HG03442 (cell line): ENCODE data around the gene APOB.
"Not testable (repeated sequence)": the region's sequence is repeated elsewhere in the genome, so short reads cannot be mapped to it uniquely, and the experiment has no call there.

Source experiments
- ATAC-seq: cut with Tn5 transposase; IDR thresholded peaks from one replicate; pipeline ENCODE4 v1.9.1; 2021; ENCODE audit warnings: mild to moderate bottlenecking, moderate library complexity; ENCODE audit not compliant: unreplicated experiment

APOB gene

DNA sequence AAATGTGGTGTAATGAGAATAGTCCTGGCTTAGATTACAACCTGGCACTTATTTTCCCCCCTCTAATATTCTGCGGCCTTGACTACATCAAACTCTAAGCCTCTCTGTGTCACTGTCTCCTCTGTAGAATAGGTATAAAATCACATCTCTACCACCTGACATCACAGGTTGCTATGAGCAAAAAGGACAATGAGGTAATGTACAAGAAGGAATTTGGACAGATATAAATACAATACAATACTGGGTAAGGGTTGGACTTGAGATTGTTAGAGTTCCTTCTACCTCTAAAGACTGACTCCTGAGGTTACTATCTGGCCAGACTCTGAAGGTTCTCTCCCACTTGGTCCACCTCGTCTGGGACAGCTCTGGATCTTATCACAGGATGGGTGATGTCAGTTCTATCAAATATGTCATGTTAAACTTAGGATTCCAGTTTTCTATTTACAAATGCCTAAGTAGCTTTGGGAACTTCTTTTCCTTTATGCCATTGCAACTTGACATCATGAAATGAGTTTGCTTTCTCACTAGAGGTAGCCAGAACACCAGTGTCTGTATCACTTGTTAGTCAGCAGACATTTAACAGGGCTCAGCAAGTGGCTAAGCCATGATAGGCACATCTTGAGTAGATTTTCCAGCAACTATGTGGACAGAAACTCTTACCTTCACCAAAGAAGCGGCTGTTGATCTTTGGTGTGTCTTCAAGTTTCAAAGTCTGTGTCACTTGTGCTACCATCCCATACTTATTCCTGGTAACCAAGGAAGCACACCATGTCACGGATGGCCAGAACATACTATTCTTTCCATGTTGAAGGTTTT lies 9.5 kb downstream of the APOB start:
- ATAC-seq = no peak

DNA sequence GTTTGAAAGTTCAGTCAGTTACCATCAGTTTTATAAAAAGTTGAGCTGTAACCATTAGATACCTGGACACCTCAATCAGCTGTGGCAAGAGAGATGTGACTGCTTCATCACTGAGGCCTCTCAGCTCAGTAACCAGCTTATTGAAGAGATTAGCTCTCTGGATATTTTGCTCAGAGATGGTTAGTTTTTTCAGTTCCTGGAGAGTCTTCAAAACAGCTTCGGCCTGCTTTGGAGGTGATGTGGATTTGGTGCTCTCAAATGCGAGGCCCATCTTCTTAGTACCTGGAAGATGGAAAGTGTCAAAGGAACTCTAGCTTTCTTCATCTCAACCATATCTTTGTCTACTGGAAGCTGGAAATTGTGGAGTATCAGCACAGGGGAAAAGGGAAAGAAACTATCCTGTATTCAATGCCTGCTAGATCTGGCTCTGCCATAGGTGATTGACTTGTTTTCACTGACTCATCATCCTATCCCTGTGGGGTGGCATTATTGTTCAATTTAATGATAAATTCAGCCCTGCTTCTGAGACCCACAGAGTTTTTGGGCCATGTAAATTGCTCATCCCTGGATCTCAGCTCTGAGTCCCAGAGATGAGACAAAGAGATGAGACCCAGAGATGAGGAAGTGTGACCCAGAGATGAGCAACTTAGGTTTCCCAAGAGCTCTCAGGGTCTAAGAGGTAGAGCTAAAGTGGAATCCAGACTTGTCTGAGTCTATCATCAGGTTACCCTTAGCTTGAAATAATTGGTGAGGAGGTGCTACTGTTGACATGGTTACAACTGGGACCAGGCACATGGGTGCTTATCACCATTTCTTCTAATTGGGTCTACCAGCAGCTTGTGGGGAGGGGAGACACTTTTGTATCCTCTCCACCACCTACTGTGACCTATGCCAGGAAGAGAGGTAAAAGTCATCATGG lies 10.4 kb downstream of the APOB start:
- no peak for ATAC-seq

DNA sequence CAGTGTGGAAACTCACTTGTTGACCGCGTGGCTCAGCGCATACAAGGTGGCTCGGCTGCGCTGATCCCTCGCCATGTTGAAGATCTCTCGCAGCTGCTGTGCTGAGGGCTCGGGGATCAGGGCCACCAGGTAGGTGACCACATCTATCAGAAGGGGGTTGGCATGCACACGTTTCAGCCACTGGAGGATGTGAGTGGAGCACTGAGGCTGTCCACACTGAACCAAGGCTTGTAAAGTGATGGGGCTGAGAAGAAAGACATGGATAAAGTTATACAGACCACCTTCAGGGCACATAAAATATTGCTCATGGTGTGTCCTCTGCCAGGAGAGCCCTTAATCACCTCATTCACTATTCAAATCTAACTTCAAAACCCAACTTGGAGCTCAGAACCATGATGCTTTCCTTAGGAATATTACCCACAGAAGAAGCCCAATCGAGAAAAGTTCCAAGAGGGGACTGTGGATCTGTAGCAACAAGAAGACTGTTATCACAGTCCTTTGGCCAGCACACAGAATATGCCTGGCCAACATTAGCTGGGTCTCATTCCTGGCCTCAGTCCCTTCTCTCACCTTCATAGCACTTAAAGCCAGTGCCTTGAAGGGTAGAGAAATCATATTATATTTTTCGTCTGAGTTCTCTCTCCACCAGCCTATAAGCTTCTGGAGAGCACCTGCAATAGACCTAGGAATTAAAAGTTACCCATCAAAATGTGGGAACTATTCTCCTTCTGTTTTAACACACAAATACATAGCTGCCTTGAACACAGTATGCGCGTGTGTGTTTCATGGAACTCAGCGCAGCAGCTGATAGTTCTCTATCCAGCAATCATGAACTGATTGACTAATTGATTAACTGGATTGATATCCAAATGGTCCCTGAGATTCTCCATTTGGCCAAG lies 11.3 kb downstream of the APOB start:
- no peak for ATAC-seq

DNA sequence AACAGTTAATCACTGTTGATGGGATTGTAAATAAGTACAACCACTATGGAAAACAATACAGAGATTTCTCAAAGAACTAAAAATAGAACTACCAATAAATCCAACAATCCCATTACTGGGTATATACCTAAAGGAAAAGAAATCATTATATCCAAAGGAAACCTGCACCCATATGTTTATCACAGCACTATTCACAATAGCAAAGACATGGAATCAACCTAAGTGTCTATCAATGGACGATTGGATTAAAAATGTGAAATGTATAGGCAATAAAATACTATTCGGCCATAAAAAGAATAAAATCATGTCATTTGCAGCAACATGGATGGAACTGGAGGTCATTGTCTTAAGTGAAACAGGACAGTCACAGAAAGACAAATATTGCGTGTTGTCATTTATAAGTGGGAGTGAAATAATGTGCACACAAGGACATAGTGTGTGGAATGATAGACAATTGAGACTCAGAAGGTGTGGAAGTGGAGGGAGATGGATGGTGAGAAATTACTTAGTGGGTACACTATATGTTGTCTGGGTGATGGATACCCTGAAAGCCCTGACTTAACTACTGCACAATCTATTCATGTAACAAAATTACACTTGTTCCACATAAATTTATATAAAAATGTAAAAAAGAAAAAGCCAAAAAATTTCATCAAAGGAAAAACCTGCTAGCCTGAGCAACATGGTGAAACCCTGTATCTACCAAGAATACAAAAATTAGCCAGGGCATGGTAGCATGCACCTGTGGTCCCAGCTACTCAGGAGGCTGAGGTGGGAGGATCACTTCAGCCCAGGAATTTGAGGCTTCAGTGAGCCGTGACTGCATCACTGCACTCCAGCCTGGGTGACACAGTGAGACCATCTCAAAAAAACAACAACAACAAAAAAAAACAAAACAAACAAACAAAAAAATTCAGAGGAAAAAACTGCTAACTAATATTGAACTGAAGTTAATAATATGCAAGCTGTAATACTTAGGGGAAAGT lies 12.6 kb downstream of the APOB start:
- no peak for ATAC-seq

DNA sequence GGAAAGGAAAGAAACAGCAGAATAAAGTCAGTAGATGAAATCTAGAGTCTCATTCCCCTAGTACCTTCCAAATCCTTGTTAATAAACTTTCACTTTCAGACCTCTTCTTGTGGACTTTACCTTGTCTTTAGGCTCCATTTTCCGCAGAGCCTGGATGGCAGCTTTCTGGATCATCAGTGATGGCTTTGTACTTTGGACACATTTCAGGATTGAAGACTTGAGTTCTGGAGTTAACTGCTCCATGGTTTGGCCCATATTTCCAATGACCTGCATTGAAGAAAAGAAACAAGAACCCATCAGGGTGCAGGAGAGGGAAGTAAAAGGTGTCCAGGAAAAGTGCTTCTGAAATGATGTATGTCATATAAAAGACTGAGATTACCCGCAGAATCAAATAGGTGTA lies 14.4 kb downstream of the APOB start:
- no peak for ATAC-seq

DNA sequence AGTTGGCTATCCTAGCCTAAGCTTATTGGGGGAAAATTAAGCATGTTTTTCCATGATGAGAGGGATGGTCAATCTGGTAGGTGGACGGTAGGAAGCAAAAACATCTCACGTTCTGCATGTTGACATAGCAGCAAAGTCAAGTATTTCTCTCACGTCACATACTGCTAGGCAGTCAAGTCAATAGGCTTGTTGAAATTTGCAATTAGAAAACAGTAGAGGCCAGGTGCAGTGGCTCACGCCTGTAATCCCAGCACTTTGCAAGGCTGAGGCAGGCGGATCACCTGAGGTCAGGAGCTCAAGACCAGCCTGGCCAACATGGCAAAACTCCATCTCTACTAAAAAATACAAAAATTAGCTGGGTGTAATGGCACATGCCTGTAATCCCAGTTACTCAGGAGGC lies 14.9 kb downstream of the APOB start:
- not testable (repeated sequence) for ATAC-seq

DNA sequence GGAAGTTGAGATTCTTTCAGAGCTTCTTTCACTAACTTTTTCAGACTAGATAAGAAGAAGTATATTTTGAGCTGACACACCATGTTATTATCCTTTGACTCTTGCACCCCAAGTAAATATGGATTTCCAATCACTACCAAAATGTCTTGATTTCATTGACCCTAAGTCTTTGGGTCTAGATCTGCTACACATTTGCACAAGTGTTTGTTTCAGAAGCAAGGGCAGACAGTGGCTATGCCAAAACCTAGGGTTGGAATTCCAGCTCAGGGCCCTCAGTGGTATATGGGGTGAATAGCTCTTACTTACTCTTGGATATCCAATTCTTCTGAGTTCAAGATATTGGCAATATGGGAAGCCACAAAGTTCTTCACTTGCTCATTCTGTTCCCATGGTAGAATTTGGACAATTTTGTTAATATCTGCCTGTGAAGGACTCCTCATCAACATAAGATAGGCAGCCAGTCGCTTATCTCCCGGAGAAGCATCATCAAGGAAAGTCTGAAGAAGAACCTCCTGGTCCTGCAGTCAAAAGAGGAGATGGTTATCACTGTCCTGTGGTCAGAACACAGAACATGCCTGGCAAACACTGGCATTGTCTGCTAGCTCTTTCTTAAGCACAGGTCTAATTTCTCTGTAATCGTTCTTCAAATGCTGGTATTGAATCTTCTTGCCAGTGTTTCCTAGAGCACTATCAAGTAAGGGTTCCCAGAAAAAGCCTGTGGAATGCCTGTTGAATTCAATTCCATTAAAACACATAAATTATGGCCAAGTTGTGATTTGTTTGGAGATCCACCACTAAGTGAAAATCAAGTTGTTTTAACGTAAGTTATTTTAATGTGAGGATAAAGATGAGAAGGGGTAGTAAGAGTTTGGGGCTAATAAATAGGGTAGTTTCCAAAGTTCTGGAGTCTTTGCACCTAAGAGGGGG lies 15.6 kb downstream of the APOB start:
- ATAC-seq = no peak

DNA sequence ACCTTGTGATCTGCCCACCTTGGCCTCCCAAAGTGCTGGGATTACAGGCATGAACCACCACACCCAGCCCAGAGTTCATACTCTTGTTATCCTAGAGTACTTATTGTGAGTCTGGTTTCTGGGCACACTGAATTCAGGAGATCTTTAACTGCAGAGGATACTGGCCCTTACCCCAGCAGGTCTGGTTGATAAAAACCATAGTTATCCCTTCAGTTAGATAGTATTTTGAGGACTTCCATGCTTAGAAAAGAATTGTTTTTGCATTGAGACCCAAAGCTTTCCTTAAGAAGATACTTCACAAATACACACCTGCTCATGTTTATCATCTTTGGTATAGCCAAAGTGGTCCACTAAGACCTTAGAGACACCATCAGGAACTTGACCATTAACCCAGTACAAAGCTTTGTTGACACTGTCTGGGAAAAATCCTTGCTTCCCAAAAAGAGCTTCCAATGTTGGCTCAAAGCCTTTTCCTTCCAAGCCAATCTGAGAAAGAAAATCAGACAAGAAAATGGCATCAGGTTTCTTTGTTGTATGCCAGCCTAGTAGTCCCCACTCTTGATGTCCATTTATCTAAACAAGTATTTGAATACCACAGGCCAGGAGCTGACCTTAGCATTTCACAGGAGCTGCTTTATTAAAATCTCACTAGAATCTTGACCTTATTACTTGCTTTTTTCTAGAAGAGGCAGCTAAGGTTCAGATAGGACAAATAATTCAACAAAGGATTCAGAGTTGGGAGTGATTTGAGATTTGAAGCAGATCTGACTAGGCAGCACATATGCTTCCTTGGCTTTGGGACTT lies 17.2 kb downstream of the APOB start:
- ATAC-seq = no peak

DNA sequence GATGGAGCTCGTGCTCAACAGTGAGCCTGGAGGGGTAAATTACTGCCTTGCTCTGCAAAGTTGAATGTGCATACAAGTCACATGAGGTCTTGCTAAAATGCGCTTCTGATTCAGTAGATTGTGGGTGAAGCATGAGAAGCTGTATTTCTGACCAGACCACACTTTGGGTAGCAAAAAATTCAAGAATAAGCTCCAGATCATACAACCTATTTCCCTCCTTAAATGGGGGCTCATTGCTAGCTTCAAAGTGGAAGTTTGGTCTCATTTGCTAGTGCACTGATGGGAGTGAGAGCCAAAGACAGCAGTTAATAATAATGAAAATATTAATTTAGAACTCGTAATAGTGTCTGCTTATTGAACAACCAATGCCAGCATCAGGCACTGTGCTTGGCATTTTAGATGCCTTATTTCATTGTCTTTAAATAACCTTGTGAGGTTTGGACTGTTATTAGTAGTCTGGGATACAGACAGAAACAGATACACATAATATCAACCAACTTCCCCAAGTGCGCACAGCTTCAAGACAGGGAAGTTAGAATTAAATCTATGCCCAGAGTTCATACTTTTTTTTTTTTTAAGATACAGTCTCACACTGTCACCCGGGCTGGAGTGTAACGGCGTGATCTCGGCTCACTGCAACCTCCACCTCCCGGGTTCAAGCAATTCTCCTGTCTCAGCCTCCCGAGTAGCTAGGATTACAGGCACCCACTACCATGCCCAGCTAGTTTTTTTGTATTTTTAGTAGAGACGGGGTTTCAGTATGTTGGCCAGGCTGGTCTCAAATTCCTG lies 18.0 kb downstream of the APOB start:
- ATAC-seq = no peak

DNA sequence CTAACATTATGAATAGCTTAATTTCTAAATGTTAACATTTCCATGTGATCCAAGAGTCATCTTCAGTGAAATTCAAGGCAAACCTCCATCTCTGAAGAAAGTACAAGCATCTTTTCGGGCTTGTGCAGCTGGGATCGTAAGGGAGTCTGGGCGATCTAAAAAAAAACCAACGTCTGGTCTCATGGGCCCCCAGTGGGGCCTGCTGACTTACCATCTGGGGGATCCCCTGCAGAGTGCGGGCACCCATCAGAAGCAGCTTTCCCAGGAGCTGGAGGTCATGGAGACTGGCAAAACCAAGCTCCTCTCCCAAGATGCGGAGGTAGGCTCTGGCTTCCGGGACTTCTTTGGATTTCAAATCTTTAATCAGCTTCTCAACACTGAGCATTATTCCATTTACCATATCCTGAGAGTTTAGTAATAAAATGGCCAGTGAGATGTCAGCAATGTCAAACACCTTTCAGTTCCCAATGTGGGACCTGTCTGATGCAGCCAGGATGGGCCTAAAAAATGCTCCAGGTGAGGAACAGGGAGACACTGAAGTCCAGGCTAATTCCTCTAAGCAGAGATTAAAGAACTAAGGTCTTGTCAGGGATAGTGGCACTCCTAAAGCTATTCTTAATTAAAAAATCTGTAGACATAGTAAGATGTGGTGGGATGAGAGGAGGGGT lies 19.0 kb downstream of the APOB start:
- ATAC-seq = no peak

DNA sequence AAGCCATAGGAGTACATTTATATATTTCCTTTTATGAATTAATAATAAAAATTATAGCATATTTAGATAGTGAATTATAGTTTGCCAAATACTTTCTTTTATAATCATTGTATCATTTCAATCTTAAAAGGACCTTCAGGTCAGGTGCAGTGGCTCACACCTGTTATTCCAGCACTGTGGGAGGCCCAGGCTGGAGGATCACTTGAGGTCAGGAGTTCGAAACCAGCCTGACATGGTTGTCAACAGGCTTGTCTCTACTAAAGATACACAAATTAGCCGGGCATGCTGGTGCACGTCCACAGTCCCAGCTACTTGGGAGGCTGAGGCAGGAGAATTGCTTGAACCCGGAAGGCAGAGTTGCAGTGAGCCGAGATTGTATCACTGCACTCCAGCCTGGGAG lies 19.7 kb downstream of the APOB start:
- ATAC-seq = no peak

DNA sequence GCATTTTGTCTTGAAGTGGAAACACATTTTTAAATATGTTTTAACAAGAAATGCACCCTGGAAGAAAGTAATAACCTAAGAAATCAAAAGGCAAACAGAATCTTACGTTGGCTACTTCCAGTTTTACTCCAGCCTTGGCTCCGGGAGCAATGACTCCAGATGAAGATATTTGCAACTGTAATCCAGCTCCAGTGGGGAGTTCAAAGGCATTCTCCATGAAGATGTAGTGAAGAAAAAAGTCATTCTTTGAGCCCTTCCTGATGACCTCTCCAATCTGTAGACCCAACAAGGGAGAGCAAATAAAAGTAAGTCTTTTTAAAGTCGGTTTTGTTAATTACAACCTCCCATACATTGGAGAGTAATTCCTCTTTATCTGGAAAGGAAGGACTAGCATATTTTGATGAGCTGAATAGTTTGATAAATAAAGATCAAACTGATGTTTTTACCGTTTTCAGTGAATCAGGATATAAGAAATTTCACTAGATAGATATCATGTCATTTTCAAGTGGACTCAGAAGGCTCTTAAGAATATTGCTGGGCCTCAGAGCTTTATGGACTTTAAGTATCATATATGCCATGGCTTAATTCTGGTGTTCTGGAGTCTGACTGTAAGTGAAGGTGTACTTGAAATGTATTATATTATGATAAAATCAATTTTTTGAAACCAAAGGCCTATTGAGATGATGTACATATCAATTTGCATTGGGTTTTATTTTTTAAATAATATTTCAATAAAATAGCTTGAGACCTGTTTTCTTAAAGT lies 20.3 kb downstream of the APOB start:
- no peak for ATAC-seq

DNA sequence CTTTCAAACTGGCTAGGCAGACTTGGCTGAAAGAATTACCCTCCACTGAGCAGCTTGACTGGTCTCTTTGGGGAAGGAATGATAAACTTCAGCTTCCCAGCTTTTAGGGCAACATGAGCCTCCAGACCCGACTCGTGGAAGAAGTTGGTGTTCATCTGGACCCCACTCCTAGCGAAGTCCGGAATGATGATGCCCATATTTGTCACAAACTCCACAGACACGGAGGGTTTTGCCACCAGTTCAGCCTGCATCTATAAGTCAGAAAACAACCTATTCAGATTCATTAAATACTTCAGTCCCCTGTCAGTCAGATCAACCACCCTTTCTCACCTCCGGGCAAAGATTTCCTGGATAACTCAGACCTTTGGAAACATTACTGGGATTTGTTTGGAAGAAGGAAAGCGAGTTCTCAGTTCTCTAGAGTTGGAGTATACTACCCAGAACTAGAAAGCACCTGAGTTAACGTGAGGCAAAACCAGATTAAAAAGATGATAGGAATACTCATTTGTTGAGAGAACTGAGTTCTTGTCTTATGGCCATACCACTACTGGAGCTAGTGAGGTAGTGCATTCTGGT lies 21.0 kb downstream of the APOB start:
- ATAC-seq = no peak

DNA sequence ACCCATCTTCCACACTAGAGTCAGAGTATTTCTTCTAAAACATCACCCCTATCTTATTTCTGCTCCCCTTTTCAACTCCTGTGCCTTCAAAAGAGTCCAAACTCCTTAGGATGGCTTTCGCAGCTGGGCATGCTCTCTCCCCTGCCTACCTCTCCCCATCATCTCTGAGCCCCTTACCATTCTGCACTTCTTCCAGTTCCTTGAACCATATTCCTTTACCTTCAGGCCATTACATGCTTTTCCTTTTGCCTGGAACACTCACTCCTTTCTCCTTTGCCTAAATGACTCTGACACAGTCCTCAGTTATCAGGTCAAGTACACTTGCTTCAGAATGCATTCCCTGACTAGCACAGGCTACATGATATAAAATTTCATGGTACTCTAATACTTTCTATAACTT lies 22.4 kb downstream of the APOB start:
- ATAC-seq = no peak

DNA sequence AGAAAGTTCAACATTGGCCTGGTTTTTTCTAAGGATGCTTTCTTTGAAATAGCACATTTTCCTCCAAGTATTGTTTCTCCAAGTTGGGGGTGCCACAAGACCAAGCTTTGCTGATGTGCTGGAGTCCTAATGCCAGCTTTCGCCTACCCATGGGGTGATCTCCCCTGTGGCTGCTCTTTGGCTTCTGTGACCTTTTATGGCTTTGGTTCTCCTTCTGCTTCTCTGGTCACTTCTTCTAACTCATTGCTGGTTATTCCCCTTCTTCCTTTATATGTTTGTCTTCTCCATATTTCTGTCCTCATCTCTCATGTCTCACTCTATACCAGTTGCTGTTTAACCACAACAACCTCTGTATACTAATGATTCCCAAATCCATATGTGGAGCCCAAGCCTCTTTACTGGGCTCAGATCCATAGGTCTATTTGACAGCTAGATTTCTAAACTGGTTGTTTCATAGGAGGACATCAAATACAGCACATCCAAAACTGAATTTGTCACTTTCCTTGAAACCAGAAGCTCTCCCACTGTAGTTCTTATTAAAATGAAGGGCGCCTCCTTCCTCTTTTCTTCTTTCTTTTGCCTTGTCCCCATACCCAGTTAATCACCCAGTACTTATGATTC lies 23.1 kb downstream of the APOB start:
- ATAC-seq = no peak
